GM21423 (cell line): ENCODE results near the gene THUMPD1.
"Not testable (repeated sequence)": the region's sequence is repeated elsewhere in the genome, so short reads cannot be mapped to it uniquely, and the experiment has no call there.

Experiments used
- ATAC-seq: cut with Tn5 transposase; IDR thresholded peaks from one replicate; pipeline ENCODE4 v1.9.1; 2021; ENCODE audit warnings: mild to moderate bottlenecking, moderate library complexity; ENCODE audit not compliant: unreplicated experiment

The THUMPD1 gene

GRCh38 chr16:20741554-20742285, at the start of gene THUMPD1:
Gene THUMPD1, minus strand, starts transcription at chr16:20741818. Its CDS starts 79 bp downstream, at chr16:20741739.
- ATAC-seq, result peak; percentile 82

DNA sequence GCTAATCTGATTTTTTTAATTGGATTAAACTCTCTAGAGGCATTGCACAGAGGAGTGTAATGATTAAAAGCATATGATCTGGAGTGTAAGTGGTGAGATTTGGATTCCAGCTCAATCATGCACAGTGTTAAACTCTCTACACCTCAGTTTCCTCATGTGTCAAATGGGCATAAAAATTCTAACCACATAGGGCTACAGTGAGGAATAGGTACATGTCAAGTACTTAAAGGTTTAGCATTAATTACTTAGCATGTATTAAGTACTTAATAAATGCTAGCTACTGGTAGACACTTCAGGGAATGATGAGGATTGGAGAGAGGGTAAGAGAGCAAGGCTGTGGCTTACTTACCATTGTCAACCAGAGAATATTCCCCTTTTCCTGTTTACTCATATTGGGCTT, 47.5 kb upstream of the THUMPD1 start:
- ATAC-seq, result no peak

DNA sequence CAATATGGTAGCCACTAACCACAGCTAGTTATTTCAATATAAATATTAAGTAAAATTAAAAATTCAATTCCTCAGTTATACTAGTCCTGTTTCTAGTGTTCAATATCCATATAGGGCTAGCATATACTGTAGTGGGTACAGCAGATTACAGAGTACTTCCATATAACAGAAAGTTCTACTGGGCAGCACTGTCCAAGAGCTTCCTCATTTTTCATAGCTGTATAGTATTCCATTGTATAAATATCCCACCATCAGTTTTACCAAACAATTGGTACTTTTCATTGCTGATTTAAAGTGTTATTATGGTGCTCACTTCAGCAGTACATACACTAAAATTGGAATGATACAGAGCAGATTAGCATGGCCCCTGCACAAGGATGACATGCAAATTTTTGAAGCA, 42.6 kb upstream of the THUMPD1 start:
- ATAC-seq, result no peak

DNA sequence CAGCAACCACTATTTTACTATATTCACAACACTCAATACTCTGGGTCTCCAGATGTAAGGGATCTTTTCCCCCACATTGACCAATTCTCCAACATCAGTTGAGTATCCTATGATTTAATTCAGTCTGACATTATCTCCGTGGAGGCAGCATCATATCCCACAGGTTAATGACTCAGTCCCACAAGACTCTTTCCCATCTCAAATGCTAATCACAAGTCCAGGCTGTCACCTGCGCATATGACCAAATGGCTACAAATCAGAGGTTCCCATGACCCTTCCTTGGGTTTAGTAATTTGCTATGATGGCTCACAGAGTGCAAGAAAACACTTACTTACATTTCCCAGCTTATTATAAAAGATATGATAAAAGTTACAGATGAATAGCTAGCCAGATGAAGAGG, 40.9 kb upstream of the THUMPD1 start:
- ATAC-seq, result no peak

DNA sequence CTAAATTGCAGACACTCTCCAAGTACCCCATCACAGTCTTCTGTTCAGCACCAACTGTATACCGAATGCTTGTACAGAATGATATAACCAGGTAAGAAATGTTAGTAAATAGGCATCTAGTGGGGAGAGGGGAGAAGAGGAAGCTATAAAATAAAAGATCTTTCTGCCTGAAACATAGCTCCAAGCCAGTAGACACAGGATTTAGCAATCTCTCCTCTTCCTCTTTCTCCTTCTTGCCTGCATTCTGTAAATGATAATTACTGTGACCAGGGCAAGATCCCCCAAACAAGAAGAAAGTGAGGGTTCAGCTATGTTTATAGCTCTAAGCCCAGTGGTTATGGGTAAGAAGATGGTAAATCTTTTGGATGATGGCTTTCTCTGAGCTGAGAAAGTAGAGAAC, 40.1 kb upstream of the THUMPD1 start:
- ATAC-seq, result no peak

GRCh38 chr16:20774703-20775362, 33.2 kb upstream of the THUMPD1 start:
- ATAC-seq, result no peak

DNA sequence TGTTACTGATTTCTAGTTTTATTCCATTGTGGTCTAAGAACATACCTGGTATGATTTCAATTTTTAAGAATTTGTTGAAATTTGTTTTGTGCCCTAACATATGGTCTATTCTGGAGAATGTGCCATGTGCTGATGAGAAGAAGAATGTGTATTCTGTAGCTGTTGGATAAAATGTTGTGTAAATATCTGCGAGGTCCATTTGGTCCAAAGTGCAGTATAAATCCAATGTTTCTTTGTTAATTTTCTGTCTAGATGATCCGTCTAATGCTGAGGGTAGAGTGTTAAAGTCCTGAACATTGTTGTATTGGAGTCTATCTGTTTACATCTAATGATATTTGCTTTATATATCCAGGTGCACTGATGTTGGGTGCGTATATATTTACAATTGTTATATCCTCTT, 32.1 kb upstream of the THUMPD1 start:
- no peak for ATAC-seq

DNA sequence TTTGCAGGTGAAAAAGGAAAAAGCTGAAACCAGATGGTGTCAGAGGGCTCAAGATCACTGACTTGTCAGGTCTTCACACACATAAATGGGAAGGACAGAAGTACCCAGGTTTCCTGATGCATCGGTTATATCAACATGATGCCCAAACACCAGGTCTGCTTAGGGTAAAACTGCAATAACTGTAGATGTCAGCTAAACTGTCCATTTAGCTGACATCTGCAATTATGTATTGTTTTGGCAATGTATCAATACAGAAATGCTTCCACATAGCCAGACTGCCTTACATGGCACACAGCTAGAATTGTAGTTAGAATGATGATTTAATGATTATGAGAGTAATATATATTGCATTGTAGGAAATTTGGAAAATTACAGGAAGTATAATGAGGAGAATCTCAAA, 27.2 kb upstream of the THUMPD1 start:
- no peak for ATAC-seq

- ATAC-seq, result no peak
These were observed 26.5 kb upstream of the THUMPD1 start for GRCh38 chr16:20768121-20768520.

GRCh38 chr16:20767577-20767976, 26.0 kb upstream of the THUMPD1 start:
- no peak for ATAC-seq

- no peak for ATAC-seq
These were observed 24.7 kb upstream of the THUMPD1 start for GRCh38 chr16:20766294-20766693.

- no peak for ATAC-seq
These were observed 24.1 kb upstream of the THUMPD1 start for GRCh38 chr16:20765732-20766131.

GRCh38 chr16:20764448-20764847, 22.8 kb upstream of the THUMPD1 start:
- not testable (repeated sequence) for ATAC-seq

DNA sequence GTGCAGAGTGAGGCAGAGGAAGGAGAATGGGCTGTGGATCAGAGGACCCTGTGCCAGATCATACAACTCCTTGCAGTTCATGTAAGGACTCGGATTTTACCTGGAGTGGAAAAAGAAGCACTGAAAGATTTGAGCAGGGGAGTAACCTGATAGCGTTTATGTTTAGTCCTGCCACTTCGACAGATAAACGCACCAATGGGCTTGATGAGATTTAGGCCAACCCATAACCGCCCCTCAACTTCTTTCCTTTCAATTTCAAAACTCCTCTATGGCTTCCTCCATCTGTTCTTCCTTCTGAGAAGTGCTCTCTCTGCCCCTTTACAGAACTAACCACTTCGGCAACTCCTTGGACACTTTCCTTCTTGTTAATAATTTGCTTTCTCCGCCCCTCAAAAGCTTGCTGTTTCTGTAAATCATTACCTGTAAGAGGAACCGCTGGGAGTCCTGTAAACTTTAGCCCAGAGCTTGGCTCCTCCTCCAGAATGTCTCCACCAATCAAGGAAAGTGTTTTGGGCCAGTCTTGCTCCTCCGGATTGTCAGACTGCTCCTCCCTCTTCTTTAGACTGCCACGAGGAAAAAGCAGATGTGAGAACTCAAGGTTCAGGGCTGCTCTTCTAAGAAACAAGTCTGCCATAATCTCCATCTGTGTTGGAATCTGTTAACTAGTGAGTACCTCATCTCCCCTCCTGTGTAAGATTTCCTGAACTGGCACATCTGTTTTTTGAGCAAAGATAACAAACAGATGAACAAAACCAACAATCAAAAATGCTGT, 22.0 kb upstream of the THUMPD1 start, which contains the start of gene ACSM3:
Gene ACSM3 (plus strand): TSS at position 554 of the 772 bp plus-strand sequence. CDS start 6,021 bp downstream, outside the sequence.
- ATAC-seq, result peak; percentile 98

DNA sequence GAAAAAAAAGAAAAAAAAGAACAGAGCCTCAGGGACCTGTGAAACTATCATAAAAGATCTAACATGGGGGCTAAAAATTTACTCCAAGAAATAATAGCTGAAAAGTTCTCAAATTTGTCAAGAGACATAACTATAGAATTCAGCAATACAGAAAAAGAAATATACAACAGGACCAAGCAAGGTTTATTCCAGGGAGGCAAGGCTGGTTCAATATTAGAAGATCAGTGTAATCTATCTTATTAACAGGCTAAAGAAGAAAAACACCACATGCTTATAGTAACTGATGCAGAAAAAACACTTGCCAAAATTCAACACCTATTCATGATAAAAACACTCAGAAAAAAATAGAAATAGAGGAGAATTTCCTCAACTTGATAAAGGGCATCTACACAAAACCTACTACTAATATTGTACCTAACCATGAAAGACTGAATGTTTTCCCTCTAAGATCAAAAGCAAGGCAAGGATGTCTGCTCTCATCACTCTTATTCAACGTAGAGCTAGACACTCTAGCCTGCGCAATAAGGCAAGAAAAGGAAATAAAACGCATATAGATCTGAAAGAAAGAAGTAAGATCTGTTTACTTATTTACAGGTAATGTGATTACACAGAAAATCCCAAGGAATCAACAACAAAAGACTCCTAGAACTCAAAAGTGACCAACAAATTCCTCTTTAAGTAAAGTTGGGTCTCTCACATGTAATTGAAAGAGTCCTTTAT, 20.9 kb upstream of the THUMPD1 start:
- ATAC-seq, result no peak

GRCh38 chr16:20761175-20761574, 19.6 kb upstream of the THUMPD1 start:
- ATAC-seq, result no peak

DNA sequence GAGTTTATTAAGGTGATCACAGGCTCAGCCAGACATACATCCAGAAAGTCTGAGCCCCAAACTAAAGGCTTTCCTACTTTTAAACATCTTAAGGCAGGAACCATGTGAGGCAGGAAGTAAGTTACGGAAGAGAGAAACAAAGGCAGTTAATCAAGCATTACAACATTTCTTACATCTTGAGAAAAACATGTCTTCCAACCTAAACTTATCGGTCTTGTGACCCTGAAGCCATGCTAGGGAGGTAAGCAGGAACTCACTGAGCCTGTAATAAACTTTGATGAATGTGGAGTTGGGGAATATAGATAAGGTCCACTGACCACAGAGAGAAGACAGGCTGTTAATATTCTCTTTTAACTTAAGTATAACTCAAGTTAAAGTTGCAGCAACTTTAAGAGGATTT, 18.7 kb upstream of the THUMPD1 start:
- ATAC-seq, result no peak

DNA sequence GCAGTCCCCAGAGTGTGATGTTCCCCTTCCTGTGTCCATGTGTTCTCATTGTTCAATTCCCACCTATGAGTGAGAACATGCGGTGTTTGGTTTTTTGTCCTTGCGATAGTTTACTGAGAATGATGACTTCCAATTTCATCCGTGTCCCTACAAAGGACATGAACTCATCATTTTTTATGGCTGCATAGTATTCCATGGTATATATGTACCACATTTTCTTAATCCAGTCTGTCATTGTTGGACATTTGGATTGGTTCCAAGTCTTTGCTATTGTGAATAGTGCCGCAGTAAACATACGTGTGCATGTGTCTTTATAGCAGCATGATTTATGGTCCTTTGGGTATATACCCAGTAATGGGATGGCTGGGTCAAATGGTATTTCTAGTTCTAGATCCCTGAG, 14.2 kb upstream of the THUMPD1 start:
- not testable (repeated sequence) for ATAC-seq

DNA sequence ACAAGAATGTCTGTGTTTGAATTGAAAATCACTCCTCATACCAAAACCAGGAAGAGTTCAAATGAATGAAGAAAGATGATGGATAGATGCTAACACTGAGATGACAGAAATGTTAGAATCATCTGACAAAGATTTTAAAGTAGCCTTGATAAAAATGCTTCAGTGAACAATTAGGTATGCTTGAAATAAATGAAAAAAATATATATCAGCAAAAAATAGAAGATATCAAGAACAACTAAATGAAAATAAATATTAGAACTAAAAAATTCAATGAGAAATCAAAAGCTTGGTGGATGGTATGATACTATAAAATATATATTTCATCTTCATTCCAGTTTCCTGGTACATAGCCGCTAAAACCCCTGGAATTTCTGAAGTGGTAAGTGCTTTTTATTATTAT, 13.6 kb upstream of the THUMPD1 start:
- ATAC-seq, result no peak

GRCh38 chr16:20753727-20754126, 12.1 kb upstream of the THUMPD1 start:
- ATAC-seq, result no peak

DNA sequence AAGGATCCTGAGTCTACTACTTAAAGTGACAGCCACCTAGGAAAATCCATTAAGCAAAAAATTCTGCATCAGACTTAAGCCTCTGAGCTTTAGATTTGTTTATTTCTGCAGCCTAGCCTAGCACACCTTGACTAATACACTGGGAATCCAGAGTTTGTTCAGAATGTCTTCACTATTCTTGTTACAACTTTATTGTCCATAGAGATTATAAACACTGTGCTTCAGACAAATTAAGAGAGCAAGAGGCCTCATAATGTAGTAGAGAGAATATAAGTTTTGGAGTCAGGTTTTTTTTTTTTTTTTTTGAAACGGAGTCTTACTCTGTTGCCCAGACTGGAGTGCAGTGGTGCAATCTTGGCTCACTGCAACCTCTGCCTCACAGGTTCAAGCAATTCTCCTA, 8.9 kb upstream of the THUMPD1 start:
- ATAC-seq, result no peak
